GM12878 (cell line): ENCODE measurements around the gene SORBS1. TPM values are rescaled to one million over a fixed set of nuclear protein-coding genes. Genes with fewer than 3 reads are reported as not detected.

Experiments
- ASH2L ChIP-seq: fragments of 300-600, 200-600 bp; sonication (generic); IDR thresholded peaks from 2 replicates; pipeline ENCODE4 v1.6.1; 2017; ENCODE audit warnings: low read depth, mild to moderate bottlenecking, borderline replicate concordance
- BHLHE40 ChIP-seq, 2 experiments: fragments of 450-650 bp in 1 of 2; IDR thresholded peaks; 2 replicates each; pipeline ENCODE4 v1.6.1; 2011 to 2017; ENCODE audit warnings: low read depth in 2 of 2, borderline replicate concordance in 1 of 2, improper control_type of control experiment in 1 of 2, low read length in 1 of 2, mild to moderate bottlenecking in 1 of 2
- FOXM1 ChIP-seq: IDR thresholded peaks from 2 replicates; pipeline ENCODE4 v1.6.1; 2012; ENCODE audit warnings: low read depth, mild to moderate bottlenecking, inconsistent platforms, low read length, moderate library complexity
- MYB ChIP-seq: fragments of 150-350 bp; IDR thresholded peaks from 2 replicates; pipeline ENCODE4 v1.6.1; 2014; ENCODE audit warnings: mild to moderate bottlenecking, low read depth, low read length, borderline replicate concordance
- POLR2AphosphoS5 ChIP-seq: IDR thresholded peaks from 2 replicates; pipeline ENCODE4 v1.6.1; 2011; ENCODE audit warnings: mild to moderate bottlenecking, low read length, inconsistent platforms
- SIX5 ChIP-seq: IDR thresholded peaks from 2 replicates; pipeline ENCODE4 v1.6.1; 2011; ENCODE audit warnings: mild to moderate bottlenecking, low read depth, low read length, moderate library complexity; ENCODE audit not compliant: severe bottlenecking
- ZBED1 ChIP-seq: IDR thresholded peaks from 2 replicates; pipeline ENCODE4 v1.6.1; 2016; ENCODE audit warnings: borderline replicate concordance
- polyA plus RNA-seq, 11 experiments: library from polyadenylated mRNA; depleted of rRNA in 4 of 11; unstranded in 6 of 11; stranded (reverse) in 5 of 11; fragments of >200 nt; fragmentation: Nextera tagmentation in 4 of 11; fragmentation: Illumina TruSeq in 1 of 11; extraction: Ambion mirVana in 4 of 11; extraction: Trizol in 1 of 11; gene quantifications; 1 replicate in 1 of 11; 2 replicates in 10 of 11; pipeline versions ENCODE4 v1.2.1 to v1.2.3, GENCODE V29; 2011 to 2016; ENCODE audit warnings: inconsistent platforms in 2 of 11, missing spikeins in 2 of 11, low read depth in 1 of 11
- total RNA-seq, 4 experiments: library from RNA; depleted of rRNA in 3 of 4; stranded (reverse); fragments of >200 nt in 3 of 4; fragmentation: Illumina TruSeq in 1 of 4; extraction: Trizol in 1 of 4; gene quantifications; 2 replicates each; pipeline versions ENCODE4 v1.2.1 to v1.2.3, GENCODE V29; 2013 to 2021
- TF ChIP-seq, protein P1 (sequence below): fragments of 450-650 bp; IDR thresholded peaks from 2 replicates; pipeline ENCODE4 v1.6.1; 2016; ENCODE audit warnings: mild to moderate bottlenecking
- TF ChIP-seq, protein P2 (sequence below): IDR thresholded peaks from 2 replicates; pipeline ENCODE4 v1.6.1; 2011; ENCODE audit warnings: borderline replicate concordance, low read depth, mild to moderate bottlenecking, moderate library complexity, low read length; ENCODE audit not compliant: insufficient read depth, poor library complexity, severe bottlenecking

Gene SORBS1
- total and polyA plus RNA-seq, 10 of the 15 experiments (the other 5 are each of a cell fraction or from before 2014, with no cell fraction given): 0.13 to 0.75 (median 0.39) TPM

DNA sequence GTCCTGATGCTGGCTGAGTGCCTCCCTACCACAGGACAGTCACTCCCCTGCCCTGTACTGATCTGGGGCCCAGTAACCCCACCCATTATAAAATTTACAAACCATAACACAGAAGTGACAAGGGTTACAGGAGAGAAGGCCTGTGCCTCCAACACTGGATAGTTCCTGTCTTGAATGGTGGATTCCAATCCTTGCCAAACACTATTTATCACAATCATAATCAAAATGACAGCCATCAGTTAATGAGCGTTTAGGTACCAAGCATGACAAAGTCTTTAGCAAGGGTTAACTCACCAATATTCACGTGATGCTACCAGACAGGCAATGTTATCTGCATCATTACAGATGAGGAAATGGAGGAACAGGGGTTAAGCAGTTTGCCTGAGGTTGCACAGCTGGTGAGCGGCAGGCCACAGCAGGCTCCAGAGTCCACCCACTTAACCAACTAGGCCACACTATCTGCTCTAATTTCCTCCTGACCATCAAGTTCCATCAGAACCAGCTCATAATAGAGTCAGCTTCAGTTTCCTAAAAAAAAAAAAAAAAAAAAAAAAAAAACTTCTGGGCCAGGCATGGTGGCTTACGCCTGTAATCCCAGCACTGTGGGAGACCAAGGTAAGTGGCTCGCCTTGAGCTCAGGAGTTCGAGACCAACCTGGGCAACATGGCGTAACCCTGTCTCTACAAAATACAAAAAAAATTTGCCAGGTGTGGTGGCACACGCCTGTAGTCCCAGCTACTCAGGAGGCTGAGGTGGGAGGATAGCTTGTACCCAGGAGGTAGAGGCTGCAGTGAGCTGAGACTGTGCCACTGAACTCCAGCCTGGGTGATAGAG lies 284.6 kb downstream of the SORBS1 start (continued):
- TF ChIP-seq BHLHE40 (IDR thresholded peaks at IDR 0.05; ENCODE audit: borderline replicate concordance in 1 of 2, low read depth in 2 of 2, low read length in 1 of 2) (peak; percentile 47 to 49; a peak in 2 of 4 replicates), MYB (no peak), ASH2L (no peak), POLR2AphosphoS5 (no peak), ZBED1 (no peak), FOXM1 (no peak), SIX5 (no peak)
- TF ChIP-seq, protein P1, sequence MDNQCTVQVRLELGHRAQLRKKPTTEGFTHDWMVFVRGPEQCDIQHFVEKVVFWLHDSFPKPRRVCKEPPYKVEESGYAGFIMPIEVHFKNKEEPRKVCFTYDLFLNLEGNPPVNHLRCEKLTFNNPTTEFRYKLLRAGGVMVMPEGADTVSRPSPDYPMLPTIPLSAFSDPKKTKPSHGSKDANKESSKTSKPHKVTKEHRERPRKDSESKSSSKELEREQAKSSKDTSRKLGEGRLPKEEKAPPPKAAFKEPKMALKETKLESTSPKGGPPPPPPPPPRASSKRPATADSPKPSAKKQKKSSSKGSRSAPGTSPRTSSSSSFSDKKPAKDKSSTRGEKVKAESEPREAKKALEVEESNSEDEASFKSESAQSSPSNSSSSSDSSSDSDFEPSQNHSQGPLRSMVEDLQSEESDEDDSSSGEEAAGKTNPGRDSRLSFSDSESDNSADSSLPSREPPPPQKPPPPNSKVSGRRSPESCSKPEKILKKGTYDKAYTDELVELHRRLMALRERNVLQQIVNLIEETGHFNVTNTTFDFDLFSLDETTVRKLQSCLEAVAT: no peak
- TF ChIP-seq, protein P2, sequence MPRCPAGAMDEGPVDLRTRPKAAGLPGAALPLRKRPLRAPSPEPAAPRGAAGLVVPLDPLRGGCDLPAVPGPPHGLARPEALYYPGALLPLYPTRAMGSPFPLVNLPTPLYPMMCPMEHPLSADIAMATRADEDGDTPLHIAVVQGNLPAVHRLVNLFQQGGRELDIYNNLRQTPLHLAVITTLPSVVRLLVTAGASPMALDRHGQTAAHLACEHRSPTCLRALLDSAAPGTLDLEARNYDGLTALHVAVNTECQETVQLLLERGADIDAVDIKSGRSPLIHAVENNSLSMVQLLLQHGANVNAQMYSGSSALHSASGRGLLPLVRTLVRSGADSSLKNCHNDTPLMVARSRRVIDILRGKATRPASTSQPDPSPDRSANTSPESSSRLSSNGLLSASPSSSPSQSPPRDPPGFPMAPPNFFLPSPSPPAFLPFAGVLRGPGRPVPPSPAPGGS: peak; percentile 93
